Panc1 (cell line): ENCODE results near the gene TSPAN31. TPM values are rescaled to one million over a fixed set of nuclear protein-coding genes. Genes with fewer than 3 reads are reported as not detected.
"Not testable (repeated sequence)": the region's sequence is repeated elsewhere in the genome, so short reads cannot be mapped to it uniquely, and the experiment has no call there.

Experiments
- ATAC-seq: fragments of 200-7000 bp; cut with Tn5 transposase; 2 replicates; pipeline ENCODE4 v1.9.1; 2020; ENCODE audit warnings: mild to moderate bottlenecking, moderate library complexity
- BruUV-seq: library from RNA; stranded (reverse); fragments of 400-500 nt; replicated peaks from 2 replicates; lab custom pipeline; 2021; lab: Mats Ljungman, UMichigan
- CTCF ChIA-PET: fragments of 300-600 bp; sonication (Branson Sonifier 250); formaldehyde crosslinking; loops from one replicate; lab custom pipeline; 2022; ENCODE audit warnings: antibody characterized with exemption; lab: Charles Lee
- POLR2A ChIA-PET: fragments of 300-600 bp; sonication (Branson Sonifier 250); formaldehyde crosslinking; loops from one replicate; lab custom pipeline; 2022; ENCODE audit warnings: antibody characterized with exemption; lab: Charles Lee
- DNase-seq: peaks from one replicate; pipeline ENCODE4 v3.0.0-alpha.2; 2010; ENCODE audit warnings: low read depth, low spot score
- H3K27ac ChIP-seq: 2 replicates; pipeline ENCODE4 v1.5.1; 2011; ENCODE audit warnings: mild to moderate bottlenecking, low read length, inconsistent platforms
- H3K27me3 ChIP-seq: fragments of 200-500 bp; sonication (Bioruptor generic); 2 replicates; pipeline ENCODE4 v1.6.0; 2014; ENCODE audit warnings: low read length, inconsistent platforms; ENCODE audit not compliant: control insufficient read depth, insufficient read depth
- H3K36me3 ChIP-seq: fragments of 200-500 bp; sonication (Bioruptor generic); 2 replicates; pipeline ENCODE4 v1.5.1; 2014; ENCODE audit warnings: inconsistent platforms, mild to moderate bottlenecking, low read length, moderate library complexity; ENCODE audit not compliant: control insufficient read depth, insufficient read depth
- H3K4me1 ChIP-seq: 2 replicates; pipeline ENCODE4 v1.5.1; 2011; ENCODE audit warnings: inconsistent platforms, mild to moderate bottlenecking, low read length, moderate library complexity; ENCODE audit not compliant: control insufficient read depth, insufficient read depth
- H3K4me3 ChIP-seq, 2 experiments: 2 replicates each; pipeline ENCODE4 v1.5.1; 2011 to 2012; ENCODE audit warnings: low read depth in 2 of 2, low read length in 2 of 2, mild to moderate bottlenecking in 2 of 2, inconsistent platforms in 1 of 2, moderate library complexity in 1 of 2
- H3K9me3 ChIP-seq: fragments of 200-500 bp; sonication (Bioruptor generic); 2 replicates; pipeline ENCODE4 v1.5.1; 2014; ENCODE audit warnings: low read depth, mild to moderate bottlenecking, inconsistent platforms, low read length, moderate library complexity; ENCODE audit not compliant: control insufficient read depth, insufficient read depth
- CTCF ChIP-seq: fragments of 450-650 bp; IDR thresholded peaks from 2 replicates; pipeline ENCODE4 v1.5.1; 2017; ENCODE audit warnings: mild to moderate bottlenecking
- POLR2AphosphoS5 ChIP-seq: IDR thresholded peaks from 2 replicates; pipeline ENCODE4 v1.6.1; 2012; ENCODE audit warnings: mild to moderate bottlenecking, low read depth, low read length, moderate library complexity
- REST ChIP-seq, 2 experiments: IDR thresholded peaks; 2 replicates each; pipeline ENCODE4 v1.6.1; 2011 to 2012; ENCODE audit warnings: low read depth in 2 of 2, control low read depth in 1 of 2, low read length in 1 of 2, mild to moderate bottlenecking in 1 of 2, moderate library complexity in 1 of 2; ENCODE audit not compliant: insufficient read depth in 1 of 2
- SIN3A ChIP-seq: IDR thresholded peaks from 2 replicates; pipeline ENCODE4 v1.6.1; 2012; ENCODE audit warnings: low read depth, mild to moderate bottlenecking, low read length, moderate library complexity, borderline replicate concordance; ENCODE audit not compliant: insufficient read depth
- TCF7L2 ChIP-seq: IDR thresholded peaks from 2 replicates; pipeline ENCODE4 v1.6.1; 2011; ENCODE audit warnings: mild to moderate bottlenecking, low read depth, low read length, inconsistent platforms
- in situ Hi-C: cut with HindIII; loops from 2 replicates; pipeline ENCODE4 v1.10.0; 2016; ENCODE audit warnings: low sequenced_read_pairs, low pct_unique_long_range_greater_than_20kb
- intact Hi-C: fragments of 100-400 bp; cut with micrococcal nuclease; formaldehyde crosslinking; loops from one replicate; pipeline ENCODE4 v1.10.0; 2022; ENCODE audit not compliant: unreplicated experiment
- total RNA-seq: library from RNA; stranded (reverse); gene quantifications from one replicate; pipeline ENCODE4 v1.2.1, GENCODE V29; 2021; ENCODE audit not compliant: unreplicated experiment

TSPAN31 gene
- total RNA-seq, 1 experiment from 2014 or later: 17.5 TPM

- POLR2A ChIA-PET: no interaction called here
- ATAC-seq (no peak), DNase-seq (no peak)
- H3K4me3 ChIP-seq: no peak overlapping the region
- no peaks in the 10 kb centered on the region for H3K4me1 ChIP-seq
- no peaks in the 10 kb centered on the region for H3K27me3 ChIP-seq
- CTCF ChIA-PET: interaction anchor here (0.7 kb wide), 1 partner anchor 8 kb away, joined by 3 read pairs; no protein-coding TSS in a partner anchor
- BruUV-seq: no TSS peak
- in situ Hi-C loops (no loop called here), intact Hi-C loops (no loop called here)
- H3K36me3 ChIP-seq: no peaks in the 10 kb centered on the region; the same call in 1 of the 2 replicates
- no peaks in the 10 kb centered on the region for H3K9me3 ChIP-seq
- no peak for TF ChIP-seq REST (IDR thresholded peaks at IDR 0.05; ENCODE audit: insufficient read depth in 1 of 2, low read depth in 2 of 2, low read length in 1 of 2)
- TF ChIP-seq TCF7L2: no peak
- no peak for TF ChIP-seq SIN3A
- TF ChIP-seq POLR2AphosphoS5: no peak
- no peak for TF ChIP-seq CTCF
- no peak overlapping the region for H3K27ac ChIP-seq
Observed at GRCh38 chr12:57712701-57713100, 32.1 kb upstream of the TSPAN31 start.

- ATAC-seq: no peak
- BruUV-seq: no TSS peak
- DNase-seq: no peak
- H3K36me3 ChIP-seq: no peaks in the 10 kb centered on the region; the same call in 1 of the 2 replicates
- ChIA-PET CTCF (no interaction called here), POLR2A (no interaction called here)
- intact Hi-C loops (no loop called here), in situ Hi-C loops (no loop called here)
- H3K4me1 ChIP-seq: no peaks in the 10 kb centered on the region
- no peak overlapping the region for H3K4me3 ChIP-seq
- H3K27me3 ChIP-seq: no peaks in the 10 kb centered on the region
- H3K9me3 ChIP-seq: no peaks in the 10 kb centered on the region
- no peak for TF ChIP-seq POLR2AphosphoS5
- no peak for TF ChIP-seq SIN3A
- H3K27ac ChIP-seq: no peak overlapping the region
Observed at GRCh38 chr12:57713209-57713608, 31.6 kb upstream of the TSPAN31 start.

DNA sequence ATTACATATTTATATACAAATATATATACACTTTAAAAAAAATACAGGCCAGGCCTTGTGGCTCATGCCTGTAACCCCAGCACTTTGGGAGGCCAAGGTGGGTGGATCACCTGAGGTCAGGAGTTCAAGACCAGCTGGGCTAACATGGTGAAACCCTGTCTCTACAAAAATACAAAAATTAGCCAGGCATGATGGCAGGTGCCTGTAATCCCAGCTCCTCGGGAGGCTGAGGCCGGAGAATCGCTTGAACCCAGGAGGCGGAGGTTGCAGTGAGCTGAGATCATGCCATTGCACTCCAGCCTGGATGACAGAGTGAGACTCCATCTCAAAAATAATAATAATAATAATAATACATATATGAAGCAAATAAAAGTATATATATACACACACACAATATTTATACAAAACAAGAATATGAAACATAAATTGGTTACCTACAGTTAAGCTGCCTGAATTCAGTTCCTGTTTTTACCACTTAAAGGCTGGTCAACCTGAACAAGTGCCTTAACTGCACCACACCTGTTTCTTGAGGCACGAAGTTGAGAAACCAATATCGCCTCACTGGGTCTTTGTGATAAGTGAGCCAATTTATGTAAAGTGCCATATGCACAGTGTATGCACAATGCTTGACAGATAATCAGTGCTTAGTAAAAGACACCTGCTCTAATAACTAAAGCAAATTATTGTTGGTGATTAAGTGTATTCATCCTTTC is 29.6 kb upstream of the TSPAN31 start:
- BruUV-seq, intact Hi-C loops, DNase-seq, CTCF ChIA-PET, in situ Hi-C loops, H3K27me3 ChIP-seq, H3K4me3 ChIP-seq, H3K27ac ChIP-seq, H3K36me3 ChIP-seq, H3K4me1 ChIP-seq, POLR2A ChIA-PET, ATAC-seq, H3K9me3 ChIP-seq: not testable (repeated sequence)
